Spleen (tissue), 7 donors: Measurements from ENCODE around the gene INVS.

Experiments
- CTCF ChIP-seq, 11 experiments: fragments of 200-600 bp in 7 of 11; fragments of 450-650 bp in 4 of 11; sonication (generic) in 4 of 11; IDR thresholded peaks in 8 of 11; conservative IDR thresholded peaks in 3 of 11; 1 replicate in 7 of 11; 2 replicates in 4 of 11; pipeline versions ENCODE4 v1.4.0 to v1.8.0; 2016 to 2021; ENCODE audit warnings: antibody characterized with exemption in 11 of 11, inconsistent platforms in 4 of 11, mild to moderate bottlenecking in 1 of 11
- POLR2A ChIP-seq, 3 donors: fragments of 450-650 bp; IDR thresholded peaks; one replicate each; pipeline ENCODE4 v1.5.1; 2017; ENCODE audit warnings: antibody characterized with exemption in 3 of 3, mild to moderate bottlenecking in 1 of 3
- donor health status: DM: no; HTN: no; CAD: no; lungs with moderate emphysema.
- donor health status: DM: no; HTN: no; CAD: no.
- donor health status: DM: no; HTN: no; CAD: no.

- TF ChIP-seq CTCF (IDR thresholded peaks at IDR 0.05 in 8 of 11, conservative IDR thresholded peaks at IDR 0.05 in 3 of 11): peak in 1 of 11 experiments; percentile 6
- TF ChIP-seq POLR2A (IDR thresholded peaks at IDR 0.05): no peak
These were observed 123.6 kb downstream of the INVS start for GRCh38 chr9:100222674-100223073.
